ENCODE measurements around the gene AGPAT3.

GRCh38 chr21:43902441-43902840, 37.4 kb downstream of the AGPAT3 start:
- TF ChIP-seq, protein P1, sequence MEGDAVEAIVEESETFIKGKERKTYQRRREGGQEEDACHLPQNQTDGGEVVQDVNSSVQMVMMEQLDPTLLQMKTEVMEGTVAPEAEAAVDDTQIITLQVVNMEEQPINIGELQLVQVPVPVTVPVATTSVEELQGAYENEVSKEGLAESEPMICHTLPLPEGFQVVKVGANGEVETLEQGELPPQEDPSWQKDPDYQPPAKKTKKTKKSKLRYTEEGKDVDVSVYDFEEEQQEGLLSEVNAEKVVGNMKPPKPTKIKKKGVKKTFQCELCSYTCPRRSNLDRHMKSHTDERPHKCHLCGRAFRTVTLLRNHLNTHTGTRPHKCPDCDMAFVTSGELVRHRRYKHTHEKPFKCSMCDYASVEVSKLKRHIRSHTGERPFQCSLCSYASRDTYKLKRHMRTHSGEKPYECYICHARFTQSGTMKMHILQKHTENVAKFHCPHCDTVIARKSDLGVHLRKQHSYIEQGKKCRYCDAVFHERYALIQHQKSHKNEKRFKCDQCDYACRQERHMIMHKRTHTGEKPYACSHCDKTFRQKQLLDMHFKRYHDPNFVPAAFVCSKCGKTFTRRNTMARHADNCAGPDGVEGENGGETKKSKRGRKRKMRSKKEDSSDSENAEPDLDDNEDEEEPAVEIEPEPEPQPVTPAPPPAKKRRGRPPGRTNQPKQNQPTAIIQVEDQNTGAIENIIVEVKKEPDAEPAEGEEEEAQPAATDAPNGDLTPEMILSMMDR (IDR thresholded peaks at IDR 0.05) = no peak
- TF ChIP-seq KDM5A (IDR thresholded peaks at IDR 0.05) = no peak
